ENCODE measurements around the gene RCN2.

- no peak for TF ChIP-seq BORCS8-MEF2B (CRISPR knock-in tag; IDR thresholded peaks at IDR 0.05)
- TF ChIP-seq ZNF512B (CRISPR knock-in tag; IDR thresholded peaks at IDR 0.05; ENCODE audit: borderline replicate concordance), result no peak
- TF ChIP-seq ZC3H4 (CRISPR knock-in tag; IDR thresholded peaks at IDR 0.05; ENCODE audit: borderline replicate concordance), result no peak
- no peak for TF ChIP-seq CTCF (CRISPR knock-in tag; IDR thresholded peaks at IDR 0.05)
- TF ChIP-seq ZNF512 (CRISPR knock-in tag; IDR thresholded peaks at IDR 0.05), result no peak
- TF ChIP-seq ZBTB49 (CRISPR knock-in tag; IDR thresholded peaks at IDR 0.05; ENCODE audit: borderline replicate concordance), result no peak
- no peak for TF ChIP-seq BCL3 (CRISPR knock-in tag; IDR thresholded peaks at IDR 0.05)
- no peak for TF ChIP-seq CREB1 (IDR thresholded peaks at IDR 0.05)
- TF ChIP-seq CREB1 (CRISPR knock-in tag; IDR thresholded peaks at IDR 0.05), result no peak
Measured at GRCh38 chr15:76968306-76968705, 36.8 kb downstream of the RCN2 start.
